Parathyroid adenoma (tissue), 2 donors: ENCODE results near the gene ENO1.
A peak's percentile ranks its signal among the peaks of the same experiment; 100 is the strongest.
"Not testable (repeated sequence)": the region's sequence is repeated elsewhere in the genome, so short reads cannot be mapped to it uniquely, and the experiment has no call there.

Experiments used
- H2AFZ ChIP-seq: fragments of 300-600 bp; sonication (generic); one replicate; pipeline ENCODE4 v1.7.0; 2017; ENCODE audit warnings: antibody characterized with exemption, mild to moderate bottlenecking
- H3K27ac ChIP-seq: fragments of 300-600 bp; sonication (generic); one replicate; pipeline ENCODE4 v1.7.0; 2017
- H3K27me3 ChIP-seq: fragments of 300-600 bp; sonication (generic); one replicate; pipeline ENCODE4 v1.7.0; 2017; ENCODE audit warnings: low read length; ENCODE audit not compliant: control insufficient read depth, insufficient read depth
- H3K36me3 ChIP-seq: fragments of 300-600 bp; sonication (generic); one replicate; pipeline ENCODE4 v1.7.0; 2017; ENCODE audit warnings: low read length; ENCODE audit not compliant: control insufficient read depth, insufficient read depth
- H3K4me1 ChIP-seq: fragments of 300-600 bp; sonication (generic); one replicate; pipeline ENCODE4 v1.7.0; 2017; ENCODE audit warnings: control low read depth
- H3K4me2 ChIP-seq: fragments of 300-600 bp; sonication (generic); one replicate; pipeline ENCODE4 v1.7.0; 2017; ENCODE audit warnings: low read length
- H3K4me3 ChIP-seq: fragments of 300-600 bp; sonication (generic); one replicate; pipeline ENCODE4 v1.7.0; 2017; ENCODE audit warnings: low read depth, low read length
- H3K79me2 ChIP-seq: fragments of 300-600 bp; sonication (generic); one replicate; pipeline ENCODE4 v1.7.0; 2017; ENCODE audit warnings: control low read depth
- H3K9ac ChIP-seq: fragments of 300-600 bp; sonication (generic); one replicate; pipeline ENCODE4 v1.7.0; 2017; ENCODE audit warnings: mild to moderate bottlenecking
- H3K9me3 ChIP-seq: fragments of 300-600 bp; sonication (generic); one replicate; pipeline ENCODE4 v1.7.0; 2017; ENCODE audit warnings: low read length; ENCODE audit not compliant: control insufficient read depth
- TF ChIP-seq, protein P1 (sequence below): fragments of 300-600 bp; sonication (generic); IDR thresholded peaks from one replicate; pipeline ENCODE4 v1.7.0; 2017; ENCODE audit warnings: antibody characterized with exemption, mild to moderate bottlenecking
- donor health status: primary hyperparathyroidism.

ENO1 gene

DNA sequence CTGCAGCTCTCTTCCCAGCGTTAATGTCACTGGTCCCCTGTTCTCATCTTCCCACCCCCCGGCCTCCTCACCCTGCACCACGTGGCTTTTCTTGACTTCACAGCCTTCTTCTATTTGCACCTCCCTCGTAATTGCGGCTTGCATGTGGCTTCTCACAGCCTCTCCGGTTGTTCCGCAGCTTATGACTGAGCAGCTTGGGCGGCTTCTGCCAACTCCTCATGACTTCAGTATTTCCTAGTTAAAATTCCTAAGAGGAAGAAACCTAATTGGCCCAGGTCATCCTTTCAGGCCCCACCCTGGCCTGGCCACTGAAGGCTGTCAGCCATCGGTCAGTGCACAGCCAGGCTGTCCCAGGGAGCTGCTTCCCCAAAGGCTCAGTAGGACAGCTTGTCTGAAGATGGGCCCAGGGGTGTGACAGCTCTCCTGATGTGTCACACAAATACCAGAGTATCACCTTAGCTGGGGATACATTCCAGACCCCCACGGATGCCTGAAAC is 52.5 kb downstream of the ENO1 start:
- Histone ChIP-seq H3K4me3 (no peak overlapping the region), H3K4me2 (no peak overlapping the region), H3K27ac (no peak overlapping the region), H3K36me3 (no peaks in the 10 kb centered on the region), H3K4me1 (peaks cover 9% of the 10 kb centered on the region), H3K27me3 (no peaks in the 10 kb centered on the region), H3K9me3 (no peaks in the 10 kb centered on the region), H3K79me2 (no peaks in the 10 kb centered on the region), H2AFZ (no peak overlapping the region), H3K9ac (no peak overlapping the region)
- TF ChIP-seq, protein P1, sequence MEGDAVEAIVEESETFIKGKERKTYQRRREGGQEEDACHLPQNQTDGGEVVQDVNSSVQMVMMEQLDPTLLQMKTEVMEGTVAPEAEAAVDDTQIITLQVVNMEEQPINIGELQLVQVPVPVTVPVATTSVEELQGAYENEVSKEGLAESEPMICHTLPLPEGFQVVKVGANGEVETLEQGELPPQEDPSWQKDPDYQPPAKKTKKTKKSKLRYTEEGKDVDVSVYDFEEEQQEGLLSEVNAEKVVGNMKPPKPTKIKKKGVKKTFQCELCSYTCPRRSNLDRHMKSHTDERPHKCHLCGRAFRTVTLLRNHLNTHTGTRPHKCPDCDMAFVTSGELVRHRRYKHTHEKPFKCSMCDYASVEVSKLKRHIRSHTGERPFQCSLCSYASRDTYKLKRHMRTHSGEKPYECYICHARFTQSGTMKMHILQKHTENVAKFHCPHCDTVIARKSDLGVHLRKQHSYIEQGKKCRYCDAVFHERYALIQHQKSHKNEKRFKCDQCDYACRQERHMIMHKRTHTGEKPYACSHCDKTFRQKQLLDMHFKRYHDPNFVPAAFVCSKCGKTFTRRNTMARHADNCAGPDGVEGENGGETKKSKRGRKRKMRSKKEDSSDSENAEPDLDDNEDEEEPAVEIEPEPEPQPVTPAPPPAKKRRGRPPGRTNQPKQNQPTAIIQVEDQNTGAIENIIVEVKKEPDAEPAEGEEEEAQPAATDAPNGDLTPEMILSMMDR: no peak

DNA sequence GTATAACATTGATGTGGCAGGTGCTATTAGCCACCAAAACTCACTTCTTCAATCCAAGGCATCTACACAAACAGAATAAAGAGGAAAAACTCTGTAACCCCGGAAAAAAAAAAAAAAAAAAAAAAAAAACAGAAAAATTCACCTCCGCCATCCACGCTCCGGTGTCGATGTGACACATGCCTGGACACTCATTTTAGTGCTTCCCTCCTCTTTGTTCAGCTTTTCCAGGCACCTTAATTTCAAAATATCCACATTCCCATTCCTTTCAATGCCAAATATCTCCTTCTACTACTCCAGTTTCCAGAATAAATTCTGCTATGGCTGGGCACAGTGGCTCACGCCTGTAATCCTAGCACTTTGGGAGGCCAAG is 55.2 kb downstream of the ENO1 start:
- Histone ChIP-seq H3K9ac (no peak overlapping the region), H3K36me3 (no peaks in the 10 kb centered on the region), H3K4me1 (peaks cover 9% of the 10 kb centered on the region), H2AFZ (peak overlapping the region; percentile 69), H3K4me3 (no peak overlapping the region), H3K4me2 (no peak overlapping the region), H3K27ac (peak overlapping the region; percentile 86), H3K79me2 (no peaks in the 10 kb centered on the region), H3K9me3 (no peaks in the 10 kb centered on the region), H3K27me3 (no peaks in the 10 kb centered on the region)
- TF ChIP-seq, protein P1: no peak

DNA sequence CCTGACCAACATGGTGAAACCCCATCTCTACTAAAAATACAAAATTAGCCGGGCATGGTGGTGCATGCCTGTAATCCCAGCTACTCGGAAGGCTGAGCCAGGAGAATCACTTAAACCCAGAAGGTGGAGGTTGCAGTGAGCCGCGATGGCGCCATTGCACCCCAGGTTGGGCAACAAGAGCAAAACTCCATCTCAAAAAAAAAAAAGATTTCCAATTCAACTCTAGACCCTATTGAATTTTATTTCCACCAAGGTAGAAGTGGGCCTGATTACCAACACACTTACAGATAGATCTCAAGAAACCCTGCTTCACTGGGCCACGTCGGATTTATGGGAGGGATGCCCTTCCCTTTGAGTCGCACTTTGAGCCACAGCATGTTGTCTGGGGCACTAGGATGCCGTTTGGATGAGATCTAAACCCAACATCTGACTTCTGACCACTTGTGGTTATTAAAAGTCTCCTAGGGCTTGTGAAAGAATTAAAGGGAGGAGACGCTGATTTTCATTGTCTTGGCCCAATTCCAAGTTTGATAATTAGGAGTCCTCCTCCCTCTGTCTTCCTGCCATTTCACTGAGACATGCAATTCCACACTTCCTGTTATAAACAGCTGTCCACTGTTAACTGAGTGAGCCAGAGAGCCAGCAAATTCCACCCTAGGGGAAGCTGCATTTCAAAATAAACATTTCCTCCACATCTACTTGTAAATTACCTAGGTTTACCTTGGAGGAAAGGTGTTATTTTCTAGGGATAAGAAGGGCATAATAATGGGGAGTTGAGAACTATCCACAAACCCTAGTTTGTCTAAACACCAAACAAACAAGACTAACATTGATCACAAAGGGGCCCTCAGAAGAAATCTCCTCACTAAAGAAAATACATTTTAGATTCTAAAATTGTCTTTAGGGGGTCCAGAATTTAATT is 55.9 kb downstream of the ENO1 start:
- Histone ChIP-seq H2AFZ (peak overlapping the region; percentile 69), H3K4me2 (peak overlapping the region; percentile 45), H3K79me2 (no peaks in the 10 kb centered on the region), H3K36me3 (no peaks in the 10 kb centered on the region), H3K9me3 (no peaks in the 10 kb centered on the region), H3K4me3 (peak overlapping the region; percentile 29), H3K9ac (no peak overlapping the region), H3K27ac (peak overlapping the region; percentile 86), H3K27me3 (no peaks in the 10 kb centered on the region), H3K4me1 (peaks cover 9% of the 10 kb centered on the region)
- TF ChIP-seq, protein P1: no peak

DNA sequence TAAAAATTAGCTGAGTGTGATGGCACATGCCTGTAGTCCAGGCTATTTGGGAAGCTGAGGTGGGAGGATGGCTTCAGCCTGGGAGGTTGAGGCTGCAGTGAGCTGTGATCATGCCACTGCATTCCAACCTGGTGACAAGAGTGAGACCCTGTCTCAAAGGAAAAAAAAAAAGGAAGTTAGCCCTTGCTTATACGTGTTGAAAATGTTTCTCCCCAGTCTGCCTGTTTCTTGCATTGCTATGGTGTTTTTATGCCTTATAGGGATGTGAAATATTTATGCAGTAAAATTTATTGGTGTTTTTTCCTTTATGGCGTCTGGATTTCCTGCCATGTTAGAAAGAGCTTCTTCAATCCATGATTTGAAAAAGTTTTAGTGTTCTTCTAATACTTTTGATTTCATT is 57.4 kb downstream of the ENO1 start:
- TF ChIP-seq, protein P1: no peak
- H2AFZ ChIP-seq: no peak overlapping the region
- no peak overlapping the region for H3K4me2 ChIP-seq
- H3K36me3 ChIP-seq: no peaks in the 10 kb centered on the region
- H3K9ac ChIP-seq: no peak overlapping the region
- H3K9me3 ChIP-seq: no peaks in the 10 kb centered on the region
- H3K4me3 ChIP-seq: no peak overlapping the region
- H3K4me1 ChIP-seq: peaks cover 9% of the 10 kb centered on the region
- H3K27ac ChIP-seq: no peak overlapping the region
- no peaks in the 10 kb centered on the region for H3K27me3 ChIP-seq
- no peaks in the 10 kb centered on the region for H3K79me2 ChIP-seq

DNA sequence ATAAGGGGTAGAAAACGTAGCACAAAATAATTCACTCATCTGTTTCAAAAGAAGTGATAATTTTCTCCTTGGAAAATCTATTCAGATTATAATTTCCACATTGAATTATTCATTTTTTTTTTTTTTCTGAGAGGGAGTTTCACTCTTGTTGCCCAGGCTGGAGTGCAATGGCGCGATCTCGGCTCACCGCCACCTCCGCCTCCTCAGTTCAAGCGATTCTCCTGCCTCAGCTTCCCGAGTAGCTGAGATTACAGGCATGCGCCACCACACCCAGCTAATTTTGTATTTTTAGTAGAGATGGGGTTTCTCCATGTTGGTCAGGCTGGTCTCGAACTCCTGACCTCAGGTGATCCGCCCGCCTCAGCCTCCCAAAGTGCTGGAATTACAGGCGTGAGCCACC is 59.7 kb downstream of the ENO1 start:
- not testable (repeated sequence) for H3K79me2 ChIP-seq, H3K9ac ChIP-seq, H3K36me3 ChIP-seq, H3K27me3 ChIP-seq, H3K9me3 ChIP-seq
- Histone ChIP-seq H2AFZ (peak overlapping the region; percentile 80), H3K27ac (peak overlapping the region; percentile 91), H3K4me2 (peak overlapping the region; percentile 88), H3K4me3 (peak overlapping the region; percentile 62), H3K4me1 (peaks cover 13% of the 10 kb centered on the region)
